Stimulated activated CD4-positive, alpha-beta T cell treated with anti-CD3 and anti-CD28 coated beads, Interleukin-12 subunit alpha, Interleukin-12 subunit beta, amount 100 ng/mL, for 24 hours (primary cell): ENCODE measurements around the gene NUDCD3.
"Not testable (repeated sequence)": the region's sequence is repeated elsewhere in the genome, so short reads cannot be mapped to it uniquely, and the experiment has no call there.

Experiments used
- DNase-seq, 2 experiments: peaks; one replicate each; pipeline ENCODE4 v3.0.0-alpha.2; 2020; ENCODE audit warnings: low read depth in 2 of 2

Gene NUDCD3

DNA sequence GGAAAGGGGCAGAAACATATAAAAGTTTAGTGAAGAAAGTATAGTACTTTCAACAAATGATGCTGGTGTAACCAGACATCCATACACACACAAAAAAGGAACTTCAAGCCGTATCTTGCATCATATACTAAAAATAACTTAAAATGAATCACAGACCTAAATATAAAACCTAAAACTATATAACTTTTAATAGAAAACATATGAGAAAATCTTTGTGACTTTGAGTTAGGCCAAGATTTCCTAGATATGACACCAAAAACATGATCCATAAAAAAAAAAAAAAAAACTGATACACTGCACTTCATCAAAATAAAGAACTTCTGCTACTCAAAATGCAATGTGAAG is 40.9 kb downstream of the NUDCD3 start:
- no peak for DNase-seq

DNA sequence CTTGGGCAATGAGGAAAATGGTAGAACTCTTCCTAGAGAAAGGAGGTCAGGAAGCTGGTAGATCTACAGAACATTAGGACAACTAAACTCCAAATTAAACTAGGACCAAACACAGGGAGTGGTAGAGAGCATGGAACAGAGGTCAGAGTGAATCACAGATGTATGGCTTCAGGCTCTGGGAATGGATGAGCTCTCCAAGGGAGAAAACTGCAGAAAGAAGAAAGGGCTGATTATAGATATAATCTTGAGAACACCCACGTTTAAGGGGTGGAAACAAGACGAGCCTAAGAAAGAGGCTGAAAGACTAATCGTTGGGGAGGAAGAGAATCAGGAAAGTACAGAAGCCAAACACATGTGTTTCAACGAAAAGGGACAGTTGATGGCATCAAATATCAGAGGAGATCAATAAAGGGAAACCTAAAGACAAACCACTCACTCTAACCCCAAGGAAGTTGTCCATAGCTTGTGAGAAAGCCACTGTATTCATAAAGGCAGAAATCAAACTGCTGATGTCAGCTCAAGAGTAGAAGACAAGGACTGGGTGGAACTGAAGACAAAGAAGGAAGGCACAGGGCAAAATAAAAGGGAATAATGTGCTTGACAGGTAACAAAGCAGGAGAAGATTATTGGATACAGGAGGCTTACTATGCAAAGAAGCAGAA is 41.4 kb downstream of the NUDCD3 start:
- DNase-seq: no peak

- no peak for DNase-seq
These were observed 42.5 kb downstream of the NUDCD3 start for GRCh38 chr7:44447874-44448425.

GRCh38 chr7:44445986-44446671 is 44.3 kb downstream of the NUDCD3 start:
- no peak for DNase-seq

DNA sequence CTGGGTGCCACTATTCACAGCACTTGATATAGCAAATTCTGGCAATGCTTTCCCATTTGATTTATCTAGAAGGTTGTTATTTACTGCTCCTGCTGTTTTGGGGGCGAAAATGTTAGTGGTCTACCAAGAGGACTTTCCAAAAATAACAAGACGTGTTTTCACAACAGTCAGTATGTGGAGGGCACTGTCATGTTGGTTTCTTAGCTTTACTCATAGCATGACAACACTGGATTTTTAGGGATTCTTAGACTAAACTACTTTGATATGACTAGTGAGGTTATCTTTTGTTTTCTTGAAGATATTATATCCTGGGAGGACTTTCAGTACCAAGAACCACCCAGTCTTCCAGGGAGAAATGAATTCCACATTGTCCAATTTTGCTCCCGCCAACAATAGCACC is 49.4 kb downstream of the NUDCD3 start:
- no peak for DNase-seq

- DNase-seq: no peak
These were observed 49.8 kb downstream of the NUDCD3 start for GRCh38 chr7:44440577-44441078.

DNA sequence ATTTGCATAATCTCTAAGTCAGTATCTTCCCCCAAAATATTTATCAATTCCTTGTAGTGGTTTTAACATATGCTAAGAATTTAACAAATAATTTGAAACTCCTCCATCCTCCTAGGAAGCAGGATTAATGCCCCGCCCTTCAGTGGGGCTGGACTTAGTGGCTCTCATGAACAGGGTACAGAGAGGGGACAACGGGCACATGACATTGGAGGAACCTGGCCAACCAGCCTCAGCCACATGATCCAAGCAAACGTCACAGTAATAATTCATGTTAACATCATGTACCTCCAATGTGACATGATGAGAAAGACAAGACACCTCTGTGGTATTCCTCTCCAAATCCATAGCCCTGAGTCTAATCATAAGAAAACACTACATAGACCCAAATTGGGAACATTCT is 50.5 kb downstream of the NUDCD3 start:
- DNase-seq: no peak

GRCh38 chr7:44438816-44439215 is 51.6 kb downstream of the NUDCD3 start:
- DNase-seq: no peak

- DNase-seq: no peak
These were observed 56.3 kb downstream of the NUDCD3 start for GRCh38 chr7:44434201-44434600.

- no peak for DNase-seq
These were observed 57.0 kb downstream of the NUDCD3 start for GRCh38 chr7:44433255-44434022.

DNA sequence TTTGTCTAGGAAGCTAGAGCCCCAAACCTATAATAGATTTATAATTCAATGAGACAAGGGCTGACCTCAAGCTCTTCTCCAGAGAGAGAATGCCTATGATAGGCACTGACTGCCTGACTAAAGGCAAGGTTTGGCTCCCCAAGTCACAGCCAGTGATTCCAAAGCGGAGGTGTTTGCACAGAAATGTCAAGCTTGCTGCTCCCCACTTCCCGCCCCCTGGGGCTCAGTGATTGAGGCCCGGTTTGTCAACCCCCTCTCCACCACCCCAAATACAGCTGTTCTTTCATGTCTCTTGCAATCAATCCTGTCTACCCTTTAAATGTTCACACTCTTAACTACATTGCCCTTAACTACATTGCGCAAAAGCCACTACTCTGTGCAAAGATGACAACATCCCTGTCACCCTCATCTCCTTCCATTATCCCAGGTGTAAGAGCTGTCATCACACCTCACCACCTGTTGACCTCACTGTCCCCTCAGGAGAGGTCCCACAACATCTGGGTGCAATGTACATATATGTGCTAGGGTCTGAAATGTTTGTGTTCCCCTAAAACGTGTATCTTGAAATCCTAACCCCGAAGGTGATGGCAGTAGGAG is 58.0 kb downstream of the NUDCD3 start:
- no peak for DNase-seq

GRCh38 chr7:44431091-44431608 is 59.3 kb downstream of the NUDCD3 start:
- no peak for DNase-seq

DNA sequence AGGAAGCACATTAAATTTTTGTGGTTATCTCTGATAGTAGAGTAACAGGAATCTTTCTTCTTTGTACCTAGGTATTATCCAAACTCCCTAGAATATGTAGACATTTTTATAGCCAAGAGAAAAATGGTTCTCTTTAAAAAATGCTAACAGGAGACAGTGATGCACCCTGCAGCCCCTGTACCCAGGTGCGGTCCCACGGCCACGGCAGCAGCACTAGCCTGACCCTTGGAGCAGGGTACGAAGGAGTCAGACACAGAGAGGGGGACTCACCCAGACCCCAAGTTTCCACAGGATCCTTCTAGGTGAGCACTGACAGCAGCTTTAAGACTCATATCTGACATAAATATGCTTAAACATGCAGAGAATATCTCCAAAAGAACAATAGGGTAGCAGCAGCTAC is 60.4 kb downstream of the NUDCD3 start:
- DNase-seq: no peak

DNA sequence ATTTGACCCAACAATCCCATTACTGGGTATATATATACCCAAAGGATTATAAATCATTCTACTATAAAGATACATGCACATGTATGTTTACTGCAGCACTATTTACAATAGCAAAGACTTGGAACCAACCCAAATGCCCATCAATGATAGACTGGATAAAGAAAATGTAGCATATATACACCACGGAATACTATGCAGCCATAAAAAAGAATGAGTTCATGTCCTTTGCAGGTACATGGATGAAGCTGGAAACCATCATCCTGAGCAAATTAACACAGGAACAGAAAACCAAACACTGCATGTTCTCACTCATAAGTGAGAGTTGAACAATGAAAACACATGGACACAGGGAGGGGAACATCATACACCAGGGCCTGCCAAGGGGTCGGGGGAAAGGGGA is 65.7 kb downstream of the NUDCD3 start:
- not testable (repeated sequence) for DNase-seq

DNA sequence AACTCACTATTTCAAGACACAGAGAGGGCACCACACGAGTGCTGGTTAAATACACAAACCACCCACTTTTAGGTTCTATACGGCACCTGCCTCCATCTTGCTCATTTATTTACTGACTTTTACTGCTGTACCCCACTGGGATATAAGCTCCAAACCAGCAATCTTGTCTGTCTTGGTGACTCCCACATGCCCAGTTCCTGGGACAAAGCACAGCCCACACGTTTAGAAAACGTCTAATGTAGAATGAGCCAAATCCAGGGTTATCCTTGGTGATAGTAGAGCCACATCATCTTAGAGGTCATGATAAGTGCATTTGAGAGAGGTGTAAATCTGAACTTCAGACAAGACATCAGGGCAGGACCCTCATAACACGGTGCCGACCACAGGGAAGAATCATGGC is 73.5 kb downstream of the NUDCD3 start:
- DNase-seq: no peak

DNA sequence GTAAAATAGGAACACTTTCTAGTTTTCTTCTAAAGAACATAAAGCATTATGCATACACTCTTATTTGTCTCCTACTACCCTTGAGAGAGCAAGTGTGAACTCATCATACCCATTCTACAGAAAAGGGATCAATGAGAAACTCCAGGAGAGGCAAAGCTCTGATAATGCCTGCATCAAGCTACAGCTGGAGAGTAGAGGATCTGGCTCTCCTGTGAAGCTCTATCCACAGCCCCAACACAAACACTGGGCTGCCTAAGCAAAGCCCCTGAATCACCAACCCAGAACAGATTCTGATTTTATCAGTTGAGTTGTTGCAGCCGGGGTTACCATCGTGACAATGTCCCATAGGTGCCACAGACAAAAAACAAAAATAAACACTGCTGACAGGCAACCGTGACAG is 74.9 kb downstream of the NUDCD3 start:
- no peak for DNase-seq

GRCh38 chr7:44415047-44415446 is 75.4 kb downstream of the NUDCD3 start:
- DNase-seq: no peak

DNA sequence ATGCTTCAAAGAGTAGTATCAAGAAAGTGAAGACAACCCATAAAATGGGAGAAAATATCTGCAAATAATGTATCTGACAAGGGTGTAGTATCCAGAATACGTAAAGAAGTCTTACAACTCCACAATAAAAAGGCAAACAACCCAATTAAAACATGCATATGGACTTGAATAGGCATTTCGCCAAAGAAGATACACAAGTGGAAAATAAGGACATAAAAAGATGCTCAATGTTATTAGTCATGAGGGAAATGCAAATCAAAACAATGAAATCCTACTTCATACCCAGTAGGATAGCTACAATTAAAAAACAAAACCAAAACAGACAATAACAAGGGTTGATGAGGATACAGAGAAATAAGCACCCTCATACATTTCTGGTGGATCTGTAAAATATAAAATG is 79.2 kb downstream of the NUDCD3 start:
- DNase-seq: no peak

- no peak for DNase-seq
These were observed 81.9 kb downstream of the NUDCD3 start for GRCh38 chr7:44408596-44408995.

DNA sequence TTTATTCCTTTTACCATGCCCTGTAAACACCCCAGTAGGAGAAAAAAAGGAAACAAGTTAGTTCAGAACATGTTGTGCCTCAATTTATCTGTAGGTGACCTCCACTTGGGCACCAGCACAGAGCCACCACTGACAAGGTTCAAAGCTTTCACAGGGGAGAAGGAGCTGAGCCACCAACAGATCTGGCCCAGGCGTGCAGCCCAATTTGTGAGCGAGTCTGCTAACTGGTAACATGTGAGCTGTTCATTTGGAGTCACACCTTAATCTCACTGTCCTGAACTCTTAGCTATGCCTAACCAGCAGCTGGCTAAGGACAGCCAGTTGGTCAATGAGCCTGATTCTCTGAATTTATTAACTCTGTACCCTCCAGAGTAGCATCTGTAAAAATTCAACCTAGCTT is 86.7 kb downstream of the NUDCD3 start:
- DNase-seq: no peak

DNA sequence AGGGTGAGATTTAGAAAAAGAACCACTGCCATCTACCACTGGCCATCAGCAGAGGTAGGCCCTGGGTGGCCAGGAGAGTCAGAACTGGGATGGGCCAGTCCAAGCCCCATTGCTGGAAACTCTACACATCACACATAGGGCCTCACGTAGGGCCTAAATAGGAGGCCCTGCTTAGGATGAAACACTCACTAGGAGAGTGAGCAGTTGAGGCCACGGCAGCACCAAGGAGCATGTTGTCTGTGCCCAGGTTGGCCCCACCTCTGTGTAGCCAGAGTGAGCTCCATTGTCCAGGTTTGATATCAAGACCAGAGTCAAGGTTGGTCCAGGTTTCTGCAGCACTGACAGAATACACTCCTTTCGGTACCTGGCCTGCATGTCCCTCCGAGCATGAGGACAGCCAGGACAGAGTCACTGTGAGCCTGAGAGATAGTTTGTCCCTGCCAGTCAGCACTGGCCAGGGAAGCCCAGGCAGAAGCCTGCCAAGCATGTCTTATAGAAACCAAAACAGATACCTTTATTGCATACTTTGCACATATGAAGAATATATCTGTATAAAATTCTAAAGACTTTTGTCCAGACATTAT is 87.2 kb downstream of the NUDCD3 start:
- DNase-seq: no peak
